Keratinocyte (primary cell): ENCODE results near the gene ATXN10. TPM values are rescaled to one million over a fixed set of nuclear protein-coding genes. Genes with fewer than 3 reads are reported as not detected.

ENCODE experiments used
- DNase-seq: peaks from one replicate; pipeline ENCODE4 v3.0.0-alpha.2; 2011; ENCODE audit warnings: low read depth, missing footprints, low spot score
- FAIRE-seq: peaks from 2 replicates; lab custom pipeline; 2011; peaks lifted over from hg19 to GRCh38; lab: Jason Lieb, UNC
- H2AFZ ChIP-seq: 2 replicates; pipeline ENCODE4 v1.6.0; 2012; ENCODE audit warnings: low read length, control low read depth, inconsistent platforms; ENCODE audit not compliant: control insufficient read depth
- H3K27ac ChIP-seq: 2 replicates; pipeline ENCODE4 v1.5.1; 2011; ENCODE audit warnings: low read length; ENCODE audit not compliant: control insufficient read depth, insufficient read depth
- H3K27me3 ChIP-seq: 3 replicates; pipeline ENCODE4 v1.6.0; 2011; ENCODE audit warnings: low read length; ENCODE audit not compliant: control insufficient read depth, insufficient read depth; ENCODE audit errors: extremely low read depth
- H3K36me3 ChIP-seq, 2 experiments: 2 replicates in 1 of 2; 3 replicates in 1 of 2; pipeline ENCODE4 v1.5.1; 2011; ENCODE audit warnings: low read length in 2 of 2, mild to moderate bottlenecking in 1 of 2; ENCODE audit not compliant: control insufficient read depth in 2 of 2, insufficient read depth in 2 of 2; ENCODE audit errors: extremely low read depth in 1 of 2
- H3K4me1 ChIP-seq: 3 replicates; pipeline ENCODE4 v1.5.1; 2011; ENCODE audit warnings: low read length; ENCODE audit not compliant: control insufficient read depth, insufficient read depth; ENCODE audit errors: extremely low read depth
- H3K4me2 ChIP-seq: 3 replicates; pipeline ENCODE4 v1.6.0; 2011; ENCODE audit warnings: low read depth, low read length; ENCODE audit not compliant: control insufficient read depth, insufficient read depth; ENCODE audit errors: extremely low read depth
- H3K4me3 ChIP-seq, 3 experiments: fragments of 200-600 bp in 1 of 3; sonication (generic) in 1 of 3; 2 replicates in 2 of 3; 3 replicates in 1 of 3; pipeline ENCODE4 v1.5.1; 2011 to 2016; ENCODE audit warnings: low read length in 3 of 3, mild to moderate bottlenecking in 3 of 3, control low read depth in 2 of 3, inconsistent platforms in 1 of 3, low read depth in 1 of 3, mixed read lengths in 1 of 3, mixed run types in 1 of 3, moderate library complexity in 1 of 3; ENCODE audit not compliant: control insufficient read depth in 2 of 3, insufficient read depth in 2 of 3; ENCODE audit errors: extremely low read depth in 1 of 3
- H3K79me2 ChIP-seq: 2 replicates; pipeline ENCODE4 v1.6.0; 2012; ENCODE audit warnings: low read length; ENCODE audit not compliant: control insufficient read depth, insufficient read depth
- H3K9ac ChIP-seq: 3 replicates; pipeline ENCODE4 v1.6.0; 2011; ENCODE audit warnings: low read length; ENCODE audit not compliant: control insufficient read depth, insufficient read depth; ENCODE audit errors: extremely low read depth
- H3K9me1 ChIP-seq: 3 replicates; pipeline ENCODE4 v1.6.0; 2011; ENCODE audit warnings: low read length; ENCODE audit not compliant: control insufficient read depth, insufficient read depth; ENCODE audit errors: extremely low read depth
- H3K9me3 ChIP-seq: 2 replicates; pipeline ENCODE4 v1.5.1; 2012; ENCODE audit warnings: low read depth, low read length; ENCODE audit not compliant: control insufficient read depth
- H4K20me1 ChIP-seq: 3 replicates; pipeline ENCODE4 v1.6.0; 2011; ENCODE audit warnings: low read length; ENCODE audit not compliant: control insufficient read depth, insufficient read depth; ENCODE audit errors: extremely low read depth
- EZH2 ChIP-seq: IDR thresholded peaks from one replicate; pipeline ENCODE4 v1.6.1; 2012; ENCODE audit warnings: inconsistent platforms, mild to moderate bottlenecking, low read length, moderate library complexity
- dilution Hi-C: fragments of 300-500 bp; cut with MboI; formaldehyde crosslinking; loops from one replicate; pipeline ENCODE4 v1.7.0; 2020; ENCODE audit warnings: low sequenced_read_pairs; ENCODE audit not compliant: extremely low pct_ligation_motif_present
- polyA plus RNA-seq, 5 experiments: library from polyadenylated mRNA; depleted of rRNA in 3 of 5; stranded (reverse) in 3 of 5; stranded (forward) in 1 of 5; unstranded in 1 of 5; fragments of >200 nt; gene quantifications; 1 replicate in 1 of 5; 2 replicates in 3 of 5; 3 replicates in 1 of 5; pipeline versions ENCODE4 v1.2.1 to v1.2.3, GENCODE V29; 2011 to 2012; ENCODE audit warnings: missing spikeins in 2 of 5, low read depth in 1 of 5, low replicate concordance in 1 of 5
- TF ChIP-seq, protein P1 (sequence below), 3 experiments: IDR thresholded peaks in 1 of 3; conservative IDR thresholded peaks in 1 of 3; optimal IDR thresholded peaks in 1 of 3; 2 replicates in 2 of 3; 3 replicates in 1 of 3; pipeline versions ENCODE3 to v1.5.1; 2011; ENCODE audit warnings: low read length in 3 of 3, mild to moderate bottlenecking in 3 of 3, moderate library complexity in 2 of 3, control low read depth in 1 of 3, inconsistent platforms in 1 of 3; ENCODE audit not compliant: insufficient read depth in 2 of 3; ENCODE audit errors: extremely low read depth in 1 of 3

ATXN10 gene
- polyA plus RNA-seq, 1 donor (not counting 4 experiments of a cell fraction or from before 2014, with no cell fraction given) = 276 TPM

DNA sequence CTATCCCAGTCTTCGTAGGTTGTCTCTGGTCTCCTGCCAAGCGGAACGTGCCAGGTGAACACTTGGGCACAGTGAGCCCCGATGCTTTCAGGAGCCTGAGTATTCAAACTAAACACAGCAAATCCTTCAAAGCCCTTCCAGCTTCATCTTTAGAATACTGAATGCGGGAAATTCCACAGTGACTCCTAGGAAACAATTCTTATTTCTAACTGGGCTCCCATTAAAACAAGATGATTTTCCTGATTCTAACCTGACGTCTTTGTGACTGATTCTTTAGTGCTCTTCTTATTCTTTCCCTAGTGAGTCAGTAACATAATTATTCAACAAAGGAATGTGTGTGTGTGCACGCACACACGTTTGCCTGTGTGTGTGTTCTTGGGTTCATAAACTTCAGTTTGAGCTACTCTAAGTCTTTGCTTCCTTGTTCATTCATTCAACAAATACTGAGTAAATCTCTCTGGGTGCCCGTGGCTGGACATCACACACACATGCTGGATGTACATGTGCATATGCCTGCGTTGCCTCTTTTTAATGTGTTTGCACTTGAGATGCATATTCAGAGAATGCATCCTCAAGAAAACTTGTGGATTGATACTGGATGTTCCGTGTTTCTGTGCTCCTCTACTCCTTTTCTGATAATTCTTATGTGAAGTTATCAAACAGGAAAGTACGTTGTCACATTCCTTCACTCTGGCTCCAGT is 170.8 kb downstream of the ATXN10 start:
- Histone ChIP-seq H3K79me2 (no peaks in the 10 kb centered on the region), H3K36me3 (peaks cover 5 to 6% of the 10 kb centered on the region in 2 experiments), H3K27me3 (no peaks in the 10 kb centered on the region), H4K20me1 (no peaks in the 10 kb centered on the region), H3K9me3 (no peaks in the 10 kb centered on the region), H2AFZ (no peak overlapping the region), H3K4me3 (no peak overlapping the region), H3K27ac (no peak overlapping the region), H3K4me2 (no peak overlapping the region), H3K9ac (no peak overlapping the region), H3K9me1 (no peaks in the 10 kb centered on the region), H3K4me1 (no peaks in the 10 kb centered on the region)
- dilution Hi-C loops = no loop called here
- no peak for TF ChIP-seq EZH2
- TF ChIP-seq, protein P1, sequence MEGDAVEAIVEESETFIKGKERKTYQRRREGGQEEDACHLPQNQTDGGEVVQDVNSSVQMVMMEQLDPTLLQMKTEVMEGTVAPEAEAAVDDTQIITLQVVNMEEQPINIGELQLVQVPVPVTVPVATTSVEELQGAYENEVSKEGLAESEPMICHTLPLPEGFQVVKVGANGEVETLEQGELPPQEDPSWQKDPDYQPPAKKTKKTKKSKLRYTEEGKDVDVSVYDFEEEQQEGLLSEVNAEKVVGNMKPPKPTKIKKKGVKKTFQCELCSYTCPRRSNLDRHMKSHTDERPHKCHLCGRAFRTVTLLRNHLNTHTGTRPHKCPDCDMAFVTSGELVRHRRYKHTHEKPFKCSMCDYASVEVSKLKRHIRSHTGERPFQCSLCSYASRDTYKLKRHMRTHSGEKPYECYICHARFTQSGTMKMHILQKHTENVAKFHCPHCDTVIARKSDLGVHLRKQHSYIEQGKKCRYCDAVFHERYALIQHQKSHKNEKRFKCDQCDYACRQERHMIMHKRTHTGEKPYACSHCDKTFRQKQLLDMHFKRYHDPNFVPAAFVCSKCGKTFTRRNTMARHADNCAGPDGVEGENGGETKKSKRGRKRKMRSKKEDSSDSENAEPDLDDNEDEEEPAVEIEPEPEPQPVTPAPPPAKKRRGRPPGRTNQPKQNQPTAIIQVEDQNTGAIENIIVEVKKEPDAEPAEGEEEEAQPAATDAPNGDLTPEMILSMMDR (optimal IDR thresholded peaks at IDR 0.05 in 1 of 3, IDR thresholded peaks at IDR 0.05 in 1 of 3, conservative IDR thresholded peaks at IDR 0.05 in 1 of 3; ENCODE audit: extremely low read depth in 1 of 3, insufficient read depth in 2 of 3, low read length in 3 of 3) = no peak
- FAIRE-seq (no peak), DNase-seq (no peak)

DNA sequence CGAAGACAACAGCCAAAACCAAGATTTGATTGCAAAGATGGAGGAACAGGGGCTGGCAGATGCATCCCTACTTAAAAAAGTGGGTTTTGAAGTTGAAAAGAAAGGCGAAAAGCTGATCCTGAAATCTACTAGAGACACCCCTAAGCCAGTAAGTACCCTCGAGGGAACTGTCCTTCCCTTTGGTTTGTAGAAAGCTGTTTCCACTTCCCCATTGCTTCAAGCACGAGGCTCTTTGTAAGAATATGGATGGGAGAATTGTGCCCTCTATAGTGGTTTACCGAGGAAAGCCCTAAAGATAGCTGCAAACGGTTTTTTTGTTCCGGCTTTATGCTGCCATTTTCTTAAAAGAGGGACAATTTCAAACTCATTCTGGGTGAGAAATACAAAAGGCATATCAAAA is 171.4 kb downstream of the ATXN10 start:
- no peaks in the 10 kb centered on the region for H4K20me1 ChIP-seq
- FAIRE-seq (no peak), DNase-seq (no peak)
- no peaks in the 10 kb centered on the region for H3K9me1 ChIP-seq
- TF ChIP-seq, protein P1 (optimal IDR thresholded peaks at IDR 0.05 in 1 of 3, IDR thresholded peaks at IDR 0.05 in 1 of 3, conservative IDR thresholded peaks at IDR 0.05 in 1 of 3; ENCODE audit: extremely low read depth in 1 of 3, insufficient read depth in 2 of 3, low read length in 3 of 3) = no peak
- TF ChIP-seq EZH2 = no peak
- H3K4me2 ChIP-seq = no peak overlapping the region
- no peak overlapping the region for H2AFZ ChIP-seq
- no peaks in the 10 kb centered on the region for H3K79me2 ChIP-seq
- no peaks in the 10 kb centered on the region for H3K4me1 ChIP-seq
- no peak overlapping the region for H3K27ac ChIP-seq
- H3K9me3 ChIP-seq = no peaks in the 10 kb centered on the region
- dilution Hi-C loops = no loop called here
- H3K27me3 ChIP-seq = no peaks in the 10 kb centered on the region
- H3K4me3 ChIP-seq = no peak overlapping the region
- peaks cover 5 to 6% of the 10 kb centered on the region in 2 experiments for H3K36me3 ChIP-seq
- H3K9ac ChIP-seq = no peak overlapping the region
